ENCODE data around the gene TMBIM1. TPM values are rescaled to one million over a fixed set of nuclear protein-coding genes. Genes with fewer than 3 reads are reported as not detected.

The TMBIM1 gene
- total RNA-seq, 1 experiment from 2014 or later = 91.0 TPM

DNA sequence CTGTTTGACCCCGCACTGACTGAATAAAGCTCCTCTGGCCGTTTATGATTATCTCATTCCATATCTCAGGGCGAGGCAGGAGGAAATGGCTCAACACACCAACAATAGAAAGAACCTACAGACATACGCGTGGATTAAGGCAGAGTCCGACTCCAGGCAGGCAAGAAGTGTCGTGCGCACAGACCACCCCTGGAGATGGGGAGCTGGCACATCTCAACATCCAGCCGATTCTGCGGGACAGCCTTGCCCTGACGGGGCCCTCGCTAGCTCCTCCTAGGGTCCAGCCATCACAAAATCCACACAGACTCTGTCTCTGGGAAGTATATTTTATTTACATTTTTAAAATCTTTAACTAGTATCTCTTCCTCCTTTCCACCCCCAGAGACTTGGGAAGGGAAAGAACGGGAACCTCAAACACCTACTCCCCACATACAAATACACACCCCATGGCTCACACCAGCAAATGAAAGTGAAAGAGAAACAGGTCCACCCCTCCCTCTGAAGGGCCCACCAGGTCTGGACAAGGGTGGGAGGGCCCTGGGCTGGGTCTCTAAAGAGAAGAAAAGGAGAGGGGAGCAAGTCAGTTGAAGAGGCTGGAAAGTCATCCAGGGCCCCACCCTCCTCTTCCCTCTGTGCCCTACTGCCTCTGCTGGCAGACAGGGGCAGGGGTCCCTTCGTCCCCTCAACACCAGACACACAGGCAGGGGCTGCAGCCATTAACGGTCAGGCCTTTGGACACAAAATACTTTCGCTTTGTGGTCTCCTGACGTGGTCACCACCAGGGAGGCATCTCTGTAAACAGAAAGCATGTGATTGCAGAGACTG lies 28.3 kb downstream of the TMBIM1 start:
- H3K4me2 ChIP-seq (ENCODE audit: low read length) = no peak overlapping the region

More for the DNA sequence above, 28.3 kb downstream of the TMBIM1 start:
- intact Hi-C loops (cut with micrococcal nuclease) = no loop called here
- RAD21 ChIA-PET (ENCODE audit: low non-redundant PET in 1 of 2, low total read pairs in 2 of 2, uncharacterized antibody in 2 of 2, unreplicated experiment in 2 of 2) = no interaction called here
- Histone ChIP-seq H3K9me3 (ENCODE audit: control insufficient read depth in 1 of 2, insufficient read depth in 1 of 2, low read depth in 1 of 2, low read length in 2 of 2) (no peaks in the 10 kb centered on the region), H3K27ac (ENCODE audit: low read depth, low read length) (no peak overlapping the region), H3K9me2 (ENCODE audit: insufficient read depth) (no peaks in the 10 kb centered on the region), H2AFZ (ENCODE audit: low read depth, low read length, poor library complexity, severe bottlenecking) (no peak overlapping the region), H3K79me2 (ENCODE audit: insufficient read depth, low read length) (peaks cover 3% of the 10 kb centered on the region), H3K9ac (ENCODE audit: low read length) (no peak overlapping the region), H3K4me1 (ENCODE audit: control insufficient read depth in 1 of 2, insufficient read depth in 2 of 2, low read length in 2 of 2) (peaks cover 0 to 8% of the 10 kb centered on the region in 2 experiments; a peak in 1 of 4 replicates), H3K4me3 (replicated peaks in 1 of 2; ENCODE audit: low read depth in 1 of 2, low read length in 2 of 2) (no peak overlapping the region), H3K27me3 (ENCODE audit: insufficient read depth, low read length) (no peaks in the 10 kb centered on the region), H3K36me3 (ENCODE audit: control insufficient read depth in 1 of 2, insufficient read depth in 2 of 2, low read length in 2 of 2) (peaks cover 12 to 14% of the 10 kb centered on the region in 2 experiments; a peak in 3 of 4 replicates), H4K20me1 (ENCODE audit: insufficient read depth) (no peaks in the 10 kb centered on the region)
- DNase-seq (ENCODE audit: low read depth, low spot score) (no peak), ATAC-seq (no peak)
- POLR2A ChIA-PET = no interaction called here
- no TSS peak for BruUV-seq (replicated peaks)
- TF ChIP-seq EGR1 (IDR thresholded peaks at IDR 0.05; ENCODE audit: low read depth) = no peak
- no peak for TF ChIP-seq POLR2A (IDR thresholded peaks at IDR 0.05; ENCODE audit: borderline replicate concordance, extremely low read depth, insufficient read depth, insufficient read length)
- 0 out of 6 replicates have a peak, but pooled peaks of 2 of the 3 experiments have one; percentile 10 to 14 for TF ChIP-seq CTCF (IDR thresholded peaks at IDR 0.05 in 2 of 3, conservative IDR thresholded peaks at IDR 0.05 in 1 of 3; ENCODE audit: borderline replicate concordance in 1 of 3, insufficient read depth in 1 of 3, low read depth in 2 of 3, low read length in 2 of 3)
- CTCF ChIA-PET = interaction anchor here (0.8 kb wide), 1 partner anchor 9 kb away, joined by 3 read pairs; no protein-coding TSS in a partner anchor
